IMR-90 (cell line): ENCODE results near the gene ARL9. TPM values are rescaled to one million over a fixed set of nuclear protein-coding genes. Genes with fewer than 3 reads are reported as not detected.

ENCODE experiments used
- ATAC-seq: fragments of 200-7000 bp; cut with Tn5 transposase; 2 replicates; pipeline ENCODE4 v1.9.1; 2020; ENCODE audit warnings: low read depth, mild to moderate bottlenecking, moderate library complexity
- BruUV-seq: library from RNA; stranded (reverse); fragments of 400-500 nt; replicated peaks from 2 replicates; lab custom pipeline; 2021; lab: Mats Ljungman, UMichigan
- CTCF ChIA-PET: fragments of 300-600 bp; formaldehyde crosslinking; extraction: SDS; loops from one replicate; lab custom pipeline; 2021; ENCODE audit warnings: antibody characterized with exemption; lab: Yijun Ruan, JAX
- POLR2A ChIA-PET: fragments of 300-600 bp; sonication (Branson Sonifier 250); formaldehyde crosslinking; loops from one replicate; lab custom pipeline; 2022; ENCODE audit warnings: antibody characterized with exemption; ENCODE audit not compliant: unreplicated experiment; lab: Charles Lee
- DNase-seq: peaks from one replicate; pipeline ENCODE4 v3.0.0; 2013
- H2AFZ ChIP-seq: replicated peaks from 2 replicates; pipeline ENCODE3; 2013; ENCODE audit warnings: low read length, mild to moderate bottlenecking; ENCODE audit not compliant: poor library complexity
- H2AK5ac ChIP-seq: 2 replicates; pipeline ENCODE4 v1.6.1; 2013; ENCODE audit warnings: low read depth, low read length, inconsistent platforms
- H2AK9ac ChIP-seq: replicated peaks from 2 replicates; pipeline ENCODE3; 2013; ENCODE audit warnings: mild to moderate bottlenecking, low read depth, low read length, moderate library complexity; ENCODE audit not compliant: poor library complexity
- H2BK120ac ChIP-seq: 2 replicates; pipeline ENCODE4 v1.6.1; 2013; ENCODE audit warnings: low read depth, low read length, inconsistent platforms
- H2BK15ac ChIP-seq: 3 replicates; pipeline ENCODE4 v1.6.1; 2013; ENCODE audit warnings: low read depth, low read length, inconsistent platforms
- H2BK20ac ChIP-seq: 2 replicates; pipeline ENCODE4 v1.6.1; 2013; ENCODE audit warnings: low read depth, mild to moderate bottlenecking, inconsistent platforms, low read length, moderate library complexity
- H2BK5ac ChIP-seq: 2 replicates; pipeline ENCODE4 v1.6.1; 2013; ENCODE audit warnings: mild to moderate bottlenecking, low read depth, low read length, inconsistent platforms; ENCODE audit not compliant: poor library complexity, severe bottlenecking
- H3K14ac ChIP-seq: replicated peaks from 2 replicates; pipeline ENCODE4 v1.6.1; 2013; ENCODE audit warnings: low read depth, low read length, inconsistent platforms
- H3K18ac ChIP-seq: 2 replicates; pipeline ENCODE4 v1.6.1; 2013; ENCODE audit warnings: low read depth, low read length, control low read depth
- H3K23ac ChIP-seq: 2 replicates; pipeline ENCODE4 v1.6.1; 2013; ENCODE audit warnings: low read depth, low read length, inconsistent platforms
- H3K27ac ChIP-seq: 2 replicates; pipeline ENCODE4 v1.5.1; 2013; ENCODE audit warnings: mild to moderate bottlenecking, control low read depth, low read length; ENCODE audit not compliant: insufficient read depth
- H3K27me3 ChIP-seq: 2 replicates; pipeline ENCODE4 v1.6.1; 2013; ENCODE audit warnings: low read length; ENCODE audit not compliant: control insufficient read depth, insufficient read depth
- H3K36me3 ChIP-seq: 2 replicates; pipeline ENCODE4 v1.6.1; 2013; ENCODE audit warnings: low read length, mixed read lengths; ENCODE audit not compliant: control insufficient read depth, insufficient read depth
- H3K4ac ChIP-seq: 2 replicates; pipeline ENCODE4 v1.6.1; 2013; ENCODE audit warnings: low read depth, low read length, inconsistent platforms
- H3K4me1 ChIP-seq: 2 replicates; pipeline ENCODE4 v1.6.1; 2013; ENCODE audit warnings: low read length, mixed read lengths; ENCODE audit not compliant: control insufficient read depth, insufficient read depth
- H3K4me2 ChIP-seq: 2 replicates; pipeline ENCODE4 v1.6.1; 2013; ENCODE audit warnings: low read depth, mild to moderate bottlenecking, control low read depth, low read length, moderate library complexity
- H3K4me3 ChIP-seq: 2 replicates; pipeline ENCODE4 v1.5.1; 2013; ENCODE audit warnings: low read depth, mild to moderate bottlenecking, control low read depth, low read length, moderate library complexity; ENCODE audit not compliant: insufficient read depth
- H3K56ac ChIP-seq: 2 replicates; pipeline ENCODE4 v1.6.1; 2013; ENCODE audit warnings: low read length, inconsistent platforms; ENCODE audit not compliant: insufficient read depth; ENCODE audit errors: extremely low read depth
- H3K79me1 ChIP-seq, 2 experiments: 2 replicates each; pipeline ENCODE4 v1.6.1; 2013; ENCODE audit warnings: low read length in 2 of 2, inconsistent platforms in 1 of 2, low read depth in 1 of 2
- H3K9ac ChIP-seq: 2 replicates; pipeline ENCODE4 v1.6.1; 2013; ENCODE audit warnings: low read depth, low read length, control low read depth
- H3K9me1 ChIP-seq: 2 replicates; pipeline ENCODE4 v1.6.1; 2013; ENCODE audit warnings: low read length, inconsistent platforms; ENCODE audit not compliant: insufficient read depth
- H3K9me3 ChIP-seq: 2 replicates; pipeline ENCODE4 v1.6.1; 2013; ENCODE audit warnings: low read length; ENCODE audit not compliant: control insufficient read depth, insufficient read depth
- H4K20me1 ChIP-seq: 2 replicates; pipeline ENCODE4 v1.6.1; 2013; ENCODE audit warnings: low read length, inconsistent platforms; ENCODE audit not compliant: insufficient read depth
- H4K5ac ChIP-seq: 2 replicates; pipeline ENCODE4 v1.6.1; 2013; ENCODE audit warnings: mild to moderate bottlenecking, low read depth, low read length, control low read depth
- H4K8ac ChIP-seq, 2 experiments: 2 replicates each; pipeline ENCODE4 v1.6.1; 2013; ENCODE audit warnings: low read depth in 2 of 2, low read length in 2 of 2, control low read depth in 1 of 2, inconsistent platforms in 1 of 2
- H4K91ac ChIP-seq: 2 replicates; pipeline ENCODE4 v1.6.1; 2013; ENCODE audit warnings: low read depth, low read length, inconsistent platforms; ENCODE audit not compliant: insufficient read depth
- BHLHE40 ChIP-seq: fragments of 150-350 bp; IDR thresholded peaks from 2 replicates; pipeline ENCODE4 v1.6.1; 2016; ENCODE audit warnings: mild to moderate bottlenecking, low read depth, low read length
- CEBPB ChIP-seq: IDR thresholded peaks from 2 replicates; pipeline ENCODE4 v1.6.1; 2012; ENCODE audit warnings: low read depth, low read length, improper control_type of control experiment
- CHD1 ChIP-seq: IDR thresholded peaks from 2 replicates; pipeline ENCODE4 v1.6.1; 2012; ENCODE audit warnings: low read depth, low read length, improper control_type of control experiment
- CTCF ChIP-seq: conservative IDR thresholded peaks from 2 replicates; pipeline ENCODE4 v1.5.1; 2012; ENCODE audit warnings: mild to moderate bottlenecking, low read depth, low read length, improper control_type of control experiment
- ELK1 ChIP-seq: fragments of 150-350 bp; IDR thresholded peaks from 2 replicates; pipeline ENCODE4 v1.6.1; 2016; ENCODE audit warnings: low read depth, mild to moderate bottlenecking, low read length, moderate library complexity, borderline replicate concordance
- MAFK ChIP-seq: IDR thresholded peaks from 2 replicates; pipeline ENCODE4 v1.6.1; 2012; ENCODE audit warnings: low read depth, low read length, improper control_type of control experiment
- MXI1 ChIP-seq: IDR thresholded peaks from 2 replicates; pipeline ENCODE4 v1.6.1; 2012; ENCODE audit warnings: low read depth, mild to moderate bottlenecking, low read length, moderate library complexity, borderline replicate concordance
- NFE2L2 ChIP-seq: fragments of 150-350 bp; IDR thresholded peaks from 2 replicates; pipeline ENCODE4 v1.6.1; 2016; ENCODE audit warnings: low read depth, mild to moderate bottlenecking, low read length
- POLR2A ChIP-seq: IDR thresholded peaks from 2 replicates; pipeline ENCODE4 v1.6.1; 2012; ENCODE audit warnings: mild to moderate bottlenecking, low read depth, low read length
- RAD21 ChIP-seq: IDR thresholded peaks from 2 replicates; pipeline ENCODE4 v1.6.1; 2012; ENCODE audit warnings: low read length, improper control_type of control experiment
- RCOR1 ChIP-seq: IDR thresholded peaks from 2 replicates; pipeline ENCODE4 v1.6.1; 2012; ENCODE audit warnings: mild to moderate bottlenecking, low read length, improper control_type of control experiment; ENCODE audit not compliant: insufficient replicate concordance
- SMC3 ChIP-seq: fragments of 150-350 bp; IDR thresholded peaks from 2 replicates; pipeline ENCODE4 v1.6.1; 2016; ENCODE audit warnings: low read depth, mild to moderate bottlenecking, antibody characterized with exemption, low read length, moderate library complexity
- USF2 ChIP-seq: fragments of 150-350 bp; IDR thresholded peaks from 2 replicates; pipeline ENCODE4 v1.6.1; 2017; ENCODE audit warnings: mild to moderate bottlenecking, antibody characterized with exemption, low read length, low read depth
- whole genome bisulfite sequencing, 2 experiments: methylation state at CpG; one replicate each; pipeline versions ENCODE4 v1.1.5 to v1.1.7; 2013; ENCODE audit warnings: missing lambda C conversion rate in 2 of 2; ENCODE audit not compliant: insufficient read length in 1 of 2; ENCODE audit errors: extremely low coverage in 2 of 2; 5-methylcytosine and 5-hydroxymethylcytosine counted together
- dilution Hi-C: fragments of 300-500 bp; cut with HindIII; formaldehyde crosslinking; loops from one replicate; pipeline ENCODE4 v1.14.3; 2018; ENCODE audit warnings: low sequenced_read_pairs; ENCODE audit not compliant: unreplicated experiment
- in situ Hi-C: fragments of 300-500 bp; cut with MboI; formaldehyde crosslinking; loops from 3 replicates; pipeline ENCODE4 v1.14.3; 2019; ENCODE audit warnings: low sequenced_read_pairs, inconsistent platforms, mixed read lengths
- intact Hi-C: fragments of 100-400 bp; cut with micrococcal nuclease; formaldehyde crosslinking; loops from 2 replicates; pipeline ENCODE4 v1.10.0; 2022
- polyA plus RNA-seq, 3 experiments: library from polyadenylated mRNA; depleted of rRNA; stranded (reverse); fragments of >200 nt; gene quantifications; 2 replicates each; pipeline ENCODE4 v1.2.3, GENCODE V29; 2012; ENCODE audit warnings: low replicate concordance in 1 of 3
- total RNA-seq: library from RNA; depleted of rRNA; stranded (reverse); fragments of >200 nt; gene quantifications from 2 replicates; pipeline ENCODE4 v1.2.3, GENCODE V29; 2012

ARL9 gene
- total and polyA plus RNA-seq, 2 of the 4 experiments (the other 2 are of a cell fraction) = 0.18 to 0.51 TPM

- DNase-seq (no peak), ATAC-seq (no peak)
- ChIA-PET CTCF (interaction anchor here (1.3 kb wide), 1 partner anchor 336 kb away, joined by 3 read pairs; no protein-coding TSS in a partner anchor), POLR2A (no interaction called here)
- peaks cover 29 to 53% of the 10 kb centered on the region in 2 experiments; a peak in 3 of 4 replicates for H3K79me1 ChIP-seq
- TF ChIP-seq USF2 (no peak), RAD21 (no peak), CEBPB (no peak), BHLHE40 (no peak), CTCF (no peak), POLR2A (no peak), MXI1 (no peak), SMC3 (no peak), RCOR1 (no peak), MAFK (no peak), NFE2L2 (no peak), ELK1 (no peak), CHD1 (no peak)
- H3K56ac ChIP-seq = no peak overlapping the region
- no peak overlapping the region for H2BK5ac ChIP-seq
- no peak overlapping the region for H3K23ac ChIP-seq
- no peak overlapping the region for H2BK20ac ChIP-seq
- in situ Hi-C loops = no loop called here
- peaks cover 9% of the 10 kb centered on the region; the same call in 1 of the 2 replicates for H4K20me1 ChIP-seq
- no peak overlapping the region for H4K8ac ChIP-seq
- WGBS, 2 experiments = 69% methylated on average over 3 of the region's 5 CpGs; no CpG with 5 or more reads in 1 of the 2 experiments
- H4K5ac ChIP-seq = no peak overlapping the region
- H3K14ac ChIP-seq = no peak overlapping the region
- H3K27ac ChIP-seq = no peak overlapping the region
- no peaks in the 10 kb centered on the region for H3K27me3 ChIP-seq
- no peak overlapping the region for H3K18ac ChIP-seq
- dilution Hi-C loops = no loop called here
- H3K9ac ChIP-seq = no peak overlapping the region
- peaks cover 14% of the 10 kb centered on the region for H3K36me3 ChIP-seq
- no peak overlapping the region for H2BK120ac ChIP-seq
- H3K4me1 ChIP-seq = peaks cover 6% of the 10 kb centered on the region
- no peak overlapping the region for H2AK5ac ChIP-seq
- no peak overlapping the region for H4K91ac ChIP-seq
- H3K9me3 ChIP-seq = no peaks in the 10 kb centered on the region
- H3K4ac ChIP-seq = no peak overlapping the region
- H3K9me1 ChIP-seq = peaks cover 10% of the 10 kb centered on the region; the same call in 1 of the 2 replicates
- no TSS peak for BruUV-seq
- H3K4me3 ChIP-seq = no peak overlapping the region
- intact Hi-C loops = no loop called here
- H2BK15ac ChIP-seq = no peak overlapping the region
- H2AFZ ChIP-seq = no peak overlapping the region
- H2AK9ac ChIP-seq = no peak overlapping the region
- H3K4me2 ChIP-seq = no peak overlapping the region
Measured at GRCh38 chr4:56463711-56464110, 41.9 kb upstream of the ARL9 start.
